H1 (cell line): Measurements from ENCODE around the gene TRAPPC3. TPM values are rescaled to one million over a fixed set of nuclear protein-coding genes. Genes with fewer than 3 reads are reported as not detected.

ENCODE experiments used
- CTCF ChIA-PET: fragments of 300-600 bp; sonication (Branson Sonifier 250); formaldehyde crosslinking; loops from one replicate; lab custom pipeline; 2021; ENCODE audit not compliant: partially characterized antibody; lab: Charles Lee
- POLR2A ChIA-PET: fragments of 300-600 bp; sonication (Branson Sonifier 250); formaldehyde crosslinking; loops from one replicate; lab custom pipeline; 2021; ENCODE audit warnings: inconsistent platforms; ENCODE audit not compliant: partially characterized antibody; lab: Charles Lee
- DNase-seq, 2 experiments: peaks; one replicate each; pipeline versions ENCODE4 v3.0.0 to v3.0.0-alpha.2; 2010 to 2022; ENCODE audit warnings: low spot score in 2 of 2, low read depth in 1 of 2, mixed read lengths in 1 of 2
- FAIRE-seq: peaks from 2 replicates; lab custom pipeline; 2011; peaks lifted over from hg19 to GRCh38; lab: Jason Lieb, UNC
- H2AFZ ChIP-seq: 2 replicates; pipeline ENCODE4 v1.8.1; 2012; ENCODE audit warnings: low read length, inconsistent platforms
- H2AK5ac ChIP-seq: 2 replicates; pipeline ENCODE4 v1.6.1; 2013; ENCODE audit warnings: low read depth, low read length
- H2BK120ac ChIP-seq: replicated peaks from 2 replicates; pipeline ENCODE3; 2013; ENCODE audit warnings: low read depth, low read length, inconsistent platforms
- H2BK12ac ChIP-seq: 2 replicates; pipeline ENCODE4 v1.6.1; 2013; ENCODE audit warnings: low read depth, low read length
- H2BK15ac ChIP-seq: 2 replicates; pipeline ENCODE4 v1.6.1; 2013; ENCODE audit warnings: low read length
- H2BK20ac ChIP-seq: 2 replicates; pipeline ENCODE4 v1.6.1; 2013; ENCODE audit warnings: low read length
- H2BK5ac ChIP-seq: 2 replicates; pipeline ENCODE4 v1.6.1; 2013; ENCODE audit warnings: low read depth, low read length
- H3K14ac ChIP-seq: 2 replicates; pipeline ENCODE4 v1.6.1; 2013; ENCODE audit warnings: inconsistent platforms; ENCODE audit not compliant: insufficient read length
- H3K18ac ChIP-seq: 2 replicates; pipeline ENCODE4 v1.6.1; 2013; ENCODE audit warnings: low read length; ENCODE audit errors: extremely low read depth
- H3K23ac ChIP-seq: 2 replicates; pipeline ENCODE4 v1.6.1; 2013; ENCODE audit warnings: inconsistent platforms; ENCODE audit not compliant: insufficient read length
- H3K23me2 ChIP-seq: 2 replicates; pipeline ENCODE4 v1.6.1; 2013; ENCODE audit warnings: low read depth, low read length
- H3K27ac ChIP-seq: 2 replicates; pipeline ENCODE4 v1.6.1; 2011; ENCODE audit warnings: low read depth, low read length, inconsistent platforms
- H3K27me3 ChIP-seq, 4 experiments: replicated peaks in 1 of 4; 1 replicate in 1 of 4; 2 replicates in 3 of 4; pipeline versions ENCODE4 v1.6.1 to v1.8.1; 2011 to 2013; ENCODE audit warnings: low read length in 3 of 4, mild to moderate bottlenecking in 3 of 4, inconsistent platforms in 2 of 4, mixed read lengths in 2 of 4, moderate library complexity in 1 of 4; ENCODE audit not compliant: control insufficient read depth in 3 of 4, insufficient read depth in 3 of 4; ENCODE audit errors: extremely low read depth in 1 of 4
- H3K36me3 ChIP-seq, 4 experiments: 2 replicates each; pipeline versions ENCODE4 v1.6.1 to v1.8.1; 2011 to 2013; ENCODE audit warnings: mild to moderate bottlenecking in 4 of 4, low read length in 3 of 4, moderate library complexity in 2 of 4, control low read depth in 1 of 4, inconsistent platforms in 1 of 4; ENCODE audit not compliant: insufficient read depth in 4 of 4, control insufficient read depth in 2 of 4
- H3K4ac ChIP-seq: replicated peaks from 2 replicates; pipeline ENCODE3; 2013; ENCODE audit warnings: low read length, low read depth, mixed read lengths, inconsistent platforms; ENCODE audit not compliant: insufficient read length
- H3K4me1 ChIP-seq, 4 experiments: replicated peaks in 1 of 4; 1 replicate in 1 of 4; 2 replicates in 3 of 4; pipeline versions ENCODE4 v1.6.1 to v1.8.1; 2011 to 2013; ENCODE audit warnings: low read length in 3 of 4, inconsistent platforms in 2 of 4, mixed read lengths in 1 of 4; ENCODE audit not compliant: insufficient read depth in 4 of 4, control insufficient read depth in 3 of 4
- H3K4me2 ChIP-seq, 2 experiments: 2 replicates each; pipeline versions ENCODE4 v1.6.1 to v1.8.1; 2011 to 2013; ENCODE audit warnings: low read depth in 2 of 2, low read length in 2 of 2, control low read depth in 1 of 2, inconsistent platforms in 1 of 2, mild to moderate bottlenecking in 1 of 2; ENCODE audit not compliant: insufficient read depth in 1 of 2
- H3K4me3 ChIP-seq, 4 experiments: fragments of 200-600, 300-600 bp in 1 of 4; sonication (generic), shearing (Covaris generic), sonication (Bioruptor Twin) in 1 of 4; 2 replicates each; pipeline versions ENCODE4 v1.5.1 to v1.8.1; 2011 to 2016; ENCODE audit warnings: low read length in 4 of 4, low read depth in 3 of 4, control low read depth in 2 of 4, inconsistent platforms in 2 of 4, mild to moderate bottlenecking in 2 of 4, mixed read lengths in 1 of 4, moderate library complexity in 1 of 4; ENCODE audit not compliant: insufficient read depth in 2 of 4; ENCODE audit errors: extremely low read depth in 1 of 4
- H3K56ac ChIP-seq: replicated peaks from 2 replicates; pipeline ENCODE3; 2013; ENCODE audit warnings: low read depth, mild to moderate bottlenecking, mixed read lengths, low read length, inconsistent platforms; ENCODE audit not compliant: insufficient read length
- H3K79me1 ChIP-seq: 2 replicates; pipeline ENCODE4 v1.6.1; 2013; ENCODE audit warnings: low read depth, low read length, control low read depth
- H3K79me2 ChIP-seq, 2 experiments: 2 replicates each; pipeline versions ENCODE4 v1.6.1 to v1.8.1; 2012 to 2013; ENCODE audit warnings: low read length in 2 of 2, mild to moderate bottlenecking in 2 of 2, inconsistent platforms in 1 of 2; ENCODE audit not compliant: insufficient read depth in 2 of 2, control insufficient read depth in 1 of 2
- H3K9ac ChIP-seq, 4 experiments: replicated peaks in 1 of 4; 1 replicate in 1 of 4; 2 replicates in 3 of 4; pipeline versions ENCODE4 v1.6.1 to v1.8.1; 2011 to 2013; ENCODE audit warnings: low read depth in 3 of 4, low read length in 3 of 4, control low read depth in 2 of 4, mild to moderate bottlenecking in 2 of 4, moderate library complexity in 2 of 4, inconsistent platforms in 1 of 4; ENCODE audit errors: extremely low read depth in 1 of 4
- H3K9me3 ChIP-seq, 2 experiments: 2 replicates each; pipeline versions ENCODE4 v1.6.1 to v1.8.1; 2012 to 2013; ENCODE audit warnings: mild to moderate bottlenecking in 2 of 2, moderate library complexity in 2 of 2, control low read depth in 1 of 2, inconsistent platforms in 1 of 2, low read depth in 1 of 2, low read length in 1 of 2, mixed read lengths in 1 of 2; ENCODE audit not compliant: insufficient read depth in 2 of 2
- H4K20me1 ChIP-seq, 2 experiments: replicated peaks in 1 of 2; 2 replicates each; pipeline versions ENCODE3 to v1.8.1; 2011 to 2013; ENCODE audit warnings: inconsistent platforms in 2 of 2, low read length in 2 of 2, mild to moderate bottlenecking in 1 of 2; ENCODE audit not compliant: insufficient read depth in 2 of 2, control insufficient read depth in 1 of 2
- H4K5ac ChIP-seq: 2 replicates; pipeline ENCODE4 v1.6.1; 2013; ENCODE audit warnings: low read length, low read depth, mixed read lengths, inconsistent platforms; ENCODE audit not compliant: insufficient read length
- H4K8ac ChIP-seq: 2 replicates; pipeline ENCODE4 v1.8.0; 2013; ENCODE audit warnings: mild to moderate bottlenecking, moderate library complexity, low read length, inconsistent platforms; ENCODE audit not compliant: insufficient read depth; ENCODE audit errors: extremely low read depth
- H4K91ac ChIP-seq: replicated peaks from 2 replicates; pipeline ENCODE3; 2013; ENCODE audit warnings: low read length, mixed read lengths, inconsistent platforms; ENCODE audit not compliant: insufficient read length
- CBX8 ChIP-seq: fragments of 300-800, 300-1000 bp; sonication (generic); IDR thresholded peaks from 2 replicates; pipeline ENCODE4 v1.7.1; 2016; ENCODE audit warnings: low read depth, low read length, borderline replicate concordance
- CEBPB ChIP-seq: IDR thresholded peaks from 2 replicates; pipeline ENCODE4 v1.6.1; 2012; ENCODE audit warnings: low read depth, low read length
- EP300 ChIP-seq, 2 experiments: IDR thresholded peaks; 1 replicate in 1 of 2; 2 replicates in 1 of 2; pipeline ENCODE4 v1.6.1; 2011 to 2012; ENCODE audit warnings: low read depth in 2 of 2, low read length in 2 of 2, mild to moderate bottlenecking in 2 of 2, borderline replicate concordance in 1 of 2, inconsistent platforms in 1 of 2, moderate library complexity in 1 of 2
- RBBP5 ChIP-seq: IDR thresholded peaks from 2 replicates; pipeline ENCODE4 v1.7.1; 2012; ENCODE audit warnings: low read depth, mild to moderate bottlenecking, inconsistent platforms, low read length, moderate library complexity, borderline replicate concordance
- WGBS, 2 experiments: shearing (Covaris generic) in 1 of 2; methylation state at CpG; one replicate each; pipeline versions ENCODE4 v1.1.6 to v1.1.7; 2013 to 2015; ENCODE audit warnings: low lambda C conversion rate in 2 of 2, mixed read lengths in 2 of 2, inconsistent platforms in 1 of 2, low coverage in 1 of 2, missing lambda C conversion rate in 1 of 2; ENCODE audit not compliant: insufficient replicate concordance in 2 of 2, insufficient coverage in 1 of 2, insufficient read length in 1 of 2; ENCODE audit errors: extremely low coverage in 1 of 2, missing lambda C conversion rate in 1 of 2; 5-methylcytosine and 5-hydroxymethylcytosine counted together
- polyA plus RNA-seq, 7 experiments: library from polyadenylated mRNA; depleted of rRNA in 3 of 7; stranded (reverse) in 5 of 7; unstranded in 2 of 7; fragments of >200 nt in 5 of 7; fragments of 200-250 nt in 2 of 7; gene quantifications; 1 replicate in 5 of 7; 2 replicates in 1 of 7; 4 replicates in 1 of 7; pipeline versions ENCODE4 v1.2.1 to v1.2.3, GENCODE V29; 2011 to 2013; ENCODE audit warnings: missing spikeins in 2 of 7, mixed read lengths in 2 of 7
- total RNA-seq: library from RNA; stranded (reverse); fragmentation: NEBNext Ultra II Directional; extraction: Animal tissue kit (Norgen Biotek cat#: 25700); gene quantifications from 2 replicates; pipeline ENCODE4 v1.2.1, GENCODE V29; 2021

The TRAPPC3 gene
- total and polyA plus RNA-seq, 2 of the 8 experiments (the other 6 are each of a cell fraction or from before 2014, with no cell fraction given) = 47.8 to 51.0 TPM

DNA sequence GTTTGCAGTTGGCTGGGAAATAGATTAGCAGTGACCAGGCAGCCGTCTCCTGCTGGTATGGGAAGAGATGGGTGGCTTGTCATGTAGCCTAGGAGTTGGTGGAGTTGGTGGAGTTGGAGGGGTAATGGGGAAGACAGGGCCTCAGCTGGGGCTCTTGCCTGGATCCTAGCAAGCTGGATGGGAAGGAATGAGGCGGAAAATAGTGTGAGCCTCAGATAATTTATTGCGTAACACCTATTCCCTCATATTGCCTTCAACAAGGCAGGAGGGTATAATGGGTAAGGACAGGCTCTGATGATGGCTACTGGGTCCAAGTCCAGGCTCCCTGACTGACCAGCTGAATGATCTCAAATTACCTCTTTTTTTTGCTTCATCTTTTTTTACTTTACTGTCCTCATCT, 19.2 kb upstream of the TRAPPC3 start:
- no peak for DNase-seq
- H3K18ac ChIP-seq = no peak overlapping the region
- H3K79me2 ChIP-seq = 0 out of 4 replicates have a peak, but pooled peaks cover 0 to 3% of the 10 kb centered on the region in 2 experiments
- H2BK5ac ChIP-seq = no peak overlapping the region
- no peak overlapping the region for H3K23ac ChIP-seq
- H3K23me2 ChIP-seq = no peaks in the 10 kb centered on the region
- peaks cover 3 to 26% of the 10 kb centered on the region in 2 experiments for H4K20me1 ChIP-seq
- ChIA-PET CTCF (interaction anchor here (1.1 to 17.6 kb wide), 3 partner anchors 15 to 41 kb away, joined by 5 to 233 read pairs (median 162); partner anchors contain the start of genes MAP7D1 and TRAPPC3), POLR2A (no interaction called here)
- peak; percentile 80; the same call in 1 of the 2 replicates for TF ChIP-seq CEBPB
- TF ChIP-seq EP300 (IDR thresholded peaks at IDR 0.05; ENCODE audit: borderline replicate concordance in 1 of 2, low read depth in 2 of 2, low read length in 2 of 2) = no peak
- TF ChIP-seq CBX8 = no peak
- no peak for TF ChIP-seq RBBP5
- no peak overlapping the region for H3K27ac ChIP-seq
- no peak overlapping the region for H4K91ac ChIP-seq
- H2BK20ac ChIP-seq = no peak overlapping the region
- no peak overlapping the region for H4K5ac ChIP-seq
- H3K4me1 ChIP-seq = no peaks in the 10 kb centered on the region
- H3K9me3 ChIP-seq = no peaks in the 10 kb centered on the region
- H2BK15ac ChIP-seq = no peak overlapping the region
- H2BK120ac ChIP-seq = no peak overlapping the region
- no peaks in the 10 kb centered on the region for H3K27me3 ChIP-seq
- no peak overlapping the region for H2AFZ ChIP-seq
- no peak overlapping the region for H3K4ac ChIP-seq
- H3K36me3 ChIP-seq = peaks cover 7 to 21% (median 12%) of the 10 kb centered on the region in 4 experiments; a peak in 6 of 8 replicates
- H2BK12ac ChIP-seq = no peak overlapping the region
- H3K4me3 ChIP-seq = no peak overlapping the region
- H4K8ac ChIP-seq = no peak overlapping the region
- no peak overlapping the region for H3K4me2 ChIP-seq
- no peaks in the 10 kb centered on the region; the same call in 1 of the 2 replicates for H3K79me1 ChIP-seq
- no peak overlapping the region for H2AK5ac ChIP-seq
- 88% methylated on average over 3 of the region's 3 CpGs; no CpG with 5 or more reads in 1 of the 2 experiments for WGBS, 2 experiments
- no peak overlapping the region for H3K14ac ChIP-seq
- no peak for FAIRE-seq
- no peak overlapping the region for H3K9ac ChIP-seq
- H3K56ac ChIP-seq = no peak overlapping the region
